Spleen (tissue), 7 donors: Measurements from ENCODE around the gene CCDC3.

Experiments
- CTCF ChIP-seq, 11 experiments: fragments of 200-600 bp in 7 of 11; fragments of 450-650 bp in 4 of 11; sonication (generic) in 4 of 11; IDR thresholded peaks in 8 of 11; conservative IDR thresholded peaks in 3 of 11; 1 replicate in 7 of 11; 2 replicates in 4 of 11; pipeline versions ENCODE4 v1.4.0 to v1.8.0; 2016 to 2021; ENCODE audit warnings: antibody characterized with exemption in 11 of 11, inconsistent platforms in 4 of 11, mild to moderate bottlenecking in 1 of 11
- POLR2A ChIP-seq, 3 donors: fragments of 450-650 bp; IDR thresholded peaks; one replicate each; pipeline ENCODE4 v1.5.1; 2017; ENCODE audit warnings: antibody characterized with exemption in 3 of 3, mild to moderate bottlenecking in 1 of 3
- POLR2AphosphoS5 ChIP-seq, 3 donors: sonication (generic); formaldehyde crosslinking; IDR thresholded peaks; one replicate each; pipeline ENCODE4 v1.5.1; 2017; ENCODE audit warnings: antibody characterized with exemption in 3 of 3
- donor health status: DM: no; HTN: no; CAD: no; lungs with moderate emphysema.
- donor health status: DM: no; HTN: no; CAD: no.
- donor health status: DM: no; HTN: no; CAD: no.

- TF ChIP-seq CTCF (IDR thresholded peaks at IDR 0.05 in 8 of 11, conservative IDR thresholded peaks at IDR 0.05 in 3 of 11) (no peak), POLR2AphosphoS5 (IDR thresholded peaks at IDR 0.05) (no peak), POLR2A (IDR thresholded peaks at IDR 0.05) (no peak)
These were observed 76.6 kb downstream of the CCDC3 start for GRCh38 chr10:12924911-12925310.
